Glomerular visceral epithelial cell (primary cell): ENCODE data around the gene PDIA6.

Source experiments
- DNase-seq: peaks from one replicate; pipeline ENCODE4 v3.0.0-alpha.2; 2016; ENCODE audit errors: extremely low spot score

PDIA6 gene

GRCh38 chr2:10764096-10764785, 48.3 kb downstream of the PDIA6 start:
- DNase-seq, result no peak

GRCh38 chr2:10763461-10763800, 49.2 kb downstream of the PDIA6 start:
- DNase-seq, result no peak

GRCh38 chr2:10762651-10763460, 49.7 kb downstream of the PDIA6 start:
- no peak for DNase-seq

GRCh38 chr2:10761591-10761990, 51.0 kb downstream of the PDIA6 start:
- DNase-seq, result no peak

GRCh38 chr2:10760794-10761504, 51.6 kb downstream of the PDIA6 start:
- no peak for DNase-seq

- no peak for DNase-seq
Measured at GRCh38 chr2:10759151-10759714, 53.4 kb downstream of the PDIA6 start.

GRCh38 chr2:10757814-10758286, 54.7 kb downstream of the PDIA6 start:
- no peak for DNase-seq

- DNase-seq, result no peak
Measured at GRCh38 chr2:10755621-10756020, 57.0 kb downstream of the PDIA6 start.

- DNase-seq, result no peak
Measured at GRCh38 chr2:10753876-10754275, 58.7 kb downstream of the PDIA6 start.

GRCh38 chr2:10753156-10753555, 59.4 kb downstream of the PDIA6 start:
- no peak for DNase-seq

GRCh38 chr2:10752236-10752635, 60.3 kb downstream of the PDIA6 start:
- no peak for DNase-seq

- DNase-seq, result no peak
Measured at GRCh38 chr2:10750610-10751009, 62.0 kb downstream of the PDIA6 start.

GRCh38 chr2:10742666-10743065, 69.9 kb downstream of the PDIA6 start:
- no peak for DNase-seq

GRCh38 chr2:10741139-10741538, 71.4 kb downstream of the PDIA6 start:
- DNase-seq, result no peak

GRCh38 chr2:10740226-10740625, 72.4 kb downstream of the PDIA6 start:
- DNase-seq, result no peak

GRCh38 chr2:10738192-10738591, 74.4 kb downstream of the PDIA6 start:
- DNase-seq, result no peak

- DNase-seq, result no peak
Measured at GRCh38 chr2:10733980-10734379, 78.6 kb downstream of the PDIA6 start.

- DNase-seq, result no peak
Measured at GRCh38 chr2:10733566-10733925, 79.0 kb downstream of the PDIA6 start.
